GM21423 (cell line): ENCODE measurements around the gene SERAC1.
"Not testable (repeated sequence)": the region's sequence is repeated elsewhere in the genome, so short reads cannot be mapped to it uniquely, and the experiment has no call there.

Experiments
- ATAC-seq: cut with Tn5 transposase; IDR thresholded peaks from one replicate; pipeline ENCODE4 v1.9.1; 2021; ENCODE audit warnings: mild to moderate bottlenecking, moderate library complexity; ENCODE audit not compliant: unreplicated experiment

Gene SERAC1

GRCh38 chr6:158175111-158175510 is 7.0 kb upstream of the SERAC1 start:
- ATAC-seq = no peak

- ATAC-seq = no peak
Observed at GRCh38 chr6:158174514-158174913, 6.5 kb upstream of the SERAC1 start.

- ATAC-seq = no peak
Observed at GRCh38 chr6:158174024-158174423, 6.0 kb upstream of the SERAC1 start.

GRCh38 chr6:158172001-158172400 is 3.9 kb upstream of the SERAC1 start:
- ATAC-seq = no peak

- ATAC-seq = no peak
Observed at GRCh38 chr6:158170656-158171081, 2.6 kb upstream of the SERAC1 start.

GRCh38 chr6:158169634-158170033 is 1.6 kb upstream of the SERAC1 start:
- not testable (repeated sequence) for ATAC-seq

GRCh38 chr6:158165919-158166416 is 2.1 kb downstream of the SERAC1 start:
- no peak for ATAC-seq

- ATAC-seq = no peak
Observed at GRCh38 chr6:158164579-158165170, 3.4 kb downstream of the SERAC1 start.

GRCh38 chr6:158161566-158162254 is 6.4 kb downstream of the SERAC1 start:
- no peak for ATAC-seq

- no peak for ATAC-seq
Observed at GRCh38 chr6:158160932-158161539, 7.0 kb downstream of the SERAC1 start.

- no peak for ATAC-seq
Observed at GRCh38 chr6:158158748-158159147, 9.3 kb downstream of the SERAC1 start.

- no peak for ATAC-seq
Observed at GRCh38 chr6:158158123-158158522, 9.9 kb downstream of the SERAC1 start.

- ATAC-seq = no peak
Observed at GRCh38 chr6:158157064-158157764, 10.8 kb downstream of the SERAC1 start.

GRCh38 chr6:158154816-158155215 is 13.2 kb downstream of the SERAC1 start:
- ATAC-seq = no peak

GRCh38 chr6:158153576-158153975 is 14.5 kb downstream of the SERAC1 start:
- no peak for ATAC-seq

- ATAC-seq = no peak
Observed at GRCh38 chr6:158152659-158153058, 15.4 kb downstream of the SERAC1 start.

GRCh38 chr6:158152025-158152424 is 16.0 kb downstream of the SERAC1 start:
- ATAC-seq = not testable (repeated sequence)

- ATAC-seq = no peak
Observed at GRCh38 chr6:158150701-158151100, 17.4 kb downstream of the SERAC1 start.

GRCh38 chr6:158149641-158150040 is 18.4 kb downstream of the SERAC1 start:
- no peak for ATAC-seq

GRCh38 chr6:158143700-158144099 is 24.4 kb downstream of the SERAC1 start:
- no peak for ATAC-seq

- ATAC-seq = no peak
Observed at GRCh38 chr6:158142789-158143188, 25.3 kb downstream of the SERAC1 start.
